Retinal pigment epithelial cell (primary cell): ENCODE data around the gene ARMH3.

ENCODE experiments used
- DNase-seq: peaks from one replicate; pipeline ENCODE4 v3.0.0-alpha.2; 2010; ENCODE audit warnings: low read depth
- H3K4me3 ChIP-seq: 2 replicates; pipeline ENCODE4 v1.5.1; 2011; ENCODE audit warnings: mild to moderate bottlenecking, low read length, control low read depth, moderate library complexity
- TF ChIP-seq, protein P1 (sequence below): conservative IDR thresholded peaks from 2 replicates; pipeline ENCODE4 v1.5.1; 2011; ENCODE audit warnings: low read depth, low read length, control low read depth, inconsistent platforms

Gene ARMH3

DNA sequence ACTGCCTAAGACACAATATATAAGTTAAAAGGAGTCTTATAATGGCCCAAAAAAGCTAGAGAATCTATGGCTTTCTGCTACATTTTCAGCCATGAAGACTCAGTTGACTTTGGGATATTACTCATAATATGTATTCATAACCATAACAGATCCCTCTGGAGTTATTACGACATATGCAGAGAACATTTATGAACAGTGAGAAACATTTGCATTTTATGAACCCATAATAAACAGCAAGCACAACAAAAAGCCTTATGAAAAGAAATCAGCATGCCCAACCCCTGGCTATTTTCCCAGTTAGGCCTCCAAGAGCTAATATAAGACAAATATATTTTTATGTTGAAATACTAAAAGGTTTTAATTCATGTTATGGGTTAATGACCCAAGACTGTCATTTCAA is 52.4 kb downstream of the ARMH3 start:
- no peak for DNase-seq
- no peak overlapping the region for H3K4me3 ChIP-seq
- TF ChIP-seq, protein P1, sequence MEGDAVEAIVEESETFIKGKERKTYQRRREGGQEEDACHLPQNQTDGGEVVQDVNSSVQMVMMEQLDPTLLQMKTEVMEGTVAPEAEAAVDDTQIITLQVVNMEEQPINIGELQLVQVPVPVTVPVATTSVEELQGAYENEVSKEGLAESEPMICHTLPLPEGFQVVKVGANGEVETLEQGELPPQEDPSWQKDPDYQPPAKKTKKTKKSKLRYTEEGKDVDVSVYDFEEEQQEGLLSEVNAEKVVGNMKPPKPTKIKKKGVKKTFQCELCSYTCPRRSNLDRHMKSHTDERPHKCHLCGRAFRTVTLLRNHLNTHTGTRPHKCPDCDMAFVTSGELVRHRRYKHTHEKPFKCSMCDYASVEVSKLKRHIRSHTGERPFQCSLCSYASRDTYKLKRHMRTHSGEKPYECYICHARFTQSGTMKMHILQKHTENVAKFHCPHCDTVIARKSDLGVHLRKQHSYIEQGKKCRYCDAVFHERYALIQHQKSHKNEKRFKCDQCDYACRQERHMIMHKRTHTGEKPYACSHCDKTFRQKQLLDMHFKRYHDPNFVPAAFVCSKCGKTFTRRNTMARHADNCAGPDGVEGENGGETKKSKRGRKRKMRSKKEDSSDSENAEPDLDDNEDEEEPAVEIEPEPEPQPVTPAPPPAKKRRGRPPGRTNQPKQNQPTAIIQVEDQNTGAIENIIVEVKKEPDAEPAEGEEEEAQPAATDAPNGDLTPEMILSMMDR: no peak

DNA sequence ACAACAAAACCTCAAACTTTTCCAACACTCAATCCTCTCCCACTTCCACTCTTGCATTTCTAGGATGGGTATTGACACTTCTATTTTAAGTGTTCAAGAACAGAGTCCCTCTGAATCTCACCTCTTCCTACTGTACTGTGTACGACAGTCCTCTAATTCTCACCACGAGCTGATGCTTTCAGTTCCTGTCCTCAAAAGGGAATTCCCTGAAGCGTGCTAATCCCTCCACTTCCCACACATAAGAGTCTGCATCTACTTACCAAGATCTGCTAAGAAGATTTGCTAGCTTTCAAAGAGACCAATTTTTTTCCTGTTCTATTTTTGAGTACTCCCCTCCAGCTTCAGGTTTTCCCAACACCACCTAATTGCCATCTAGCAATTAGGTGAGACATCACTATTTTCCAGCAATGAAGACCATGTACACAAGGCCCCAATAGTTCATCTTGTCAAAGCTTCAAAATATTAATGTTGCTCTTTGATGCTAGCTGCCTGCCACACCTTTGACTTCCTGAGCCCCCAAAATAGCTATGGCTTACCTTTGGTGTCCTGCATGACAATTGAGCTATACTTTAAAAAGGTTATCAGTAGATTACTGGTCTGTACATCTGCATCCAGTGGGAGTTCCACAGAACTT is 54.4 kb downstream of the ARMH3 start:
- H3K4me3 ChIP-seq: no peak overlapping the region
- peak; percentile 37 for DNase-seq
- TF ChIP-seq, protein P1: no peak

DNA sequence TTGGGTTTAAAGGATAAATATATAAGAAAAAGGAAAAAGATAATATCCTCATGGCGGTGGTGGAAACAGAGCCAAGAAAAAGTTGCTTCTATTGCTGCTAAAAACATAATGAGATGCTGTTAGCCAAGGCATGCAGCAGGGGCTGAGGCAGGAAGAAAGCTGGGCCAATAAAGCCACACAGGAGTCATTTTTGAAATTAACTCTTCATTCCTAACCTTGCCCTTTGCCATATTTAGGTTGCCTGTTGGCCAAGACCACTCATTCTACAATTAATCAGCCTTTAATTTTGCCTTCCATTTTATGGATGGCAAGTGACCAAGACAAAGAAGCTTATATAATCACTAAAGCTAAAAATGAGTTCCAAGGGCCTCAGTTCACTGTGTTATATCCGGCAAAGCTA is 58.2 kb downstream of the ARMH3 start:
- TF ChIP-seq, protein P1: no peak
- no peak overlapping the region for H3K4me3 ChIP-seq
- DNase-seq: no peak

DNA sequence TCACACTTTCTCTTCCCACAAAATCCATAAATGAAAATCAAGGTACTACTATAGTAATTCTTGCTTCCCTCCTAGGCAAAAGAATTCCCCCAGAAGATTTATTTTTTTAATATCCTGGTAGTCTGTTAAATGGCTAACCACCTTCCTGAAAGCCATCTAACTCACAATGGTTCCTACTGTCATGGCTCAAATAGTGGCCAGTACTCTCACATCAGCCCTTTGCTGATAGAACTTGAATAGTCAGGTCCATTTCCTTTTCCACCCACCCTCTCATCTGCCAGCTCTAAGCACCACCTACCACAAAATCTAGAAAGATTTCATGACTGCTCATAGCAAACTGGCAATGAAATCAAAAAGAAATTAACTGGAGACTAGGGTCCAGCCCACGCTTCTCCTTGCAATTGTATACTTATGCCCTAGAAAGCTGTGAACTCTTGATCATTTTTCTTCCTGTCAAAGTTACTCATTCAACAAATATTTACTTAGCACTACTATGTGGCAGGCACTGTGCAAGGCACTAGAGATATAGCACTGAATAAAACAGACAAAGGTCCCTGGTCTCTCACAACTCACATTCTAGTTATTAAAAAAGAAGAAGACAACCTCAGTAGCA is 60.4 kb downstream of the ARMH3 start:
- no peak for DNase-seq
- TF ChIP-seq, protein P1: no peak
- no peak overlapping the region for H3K4me3 ChIP-seq

DNA sequence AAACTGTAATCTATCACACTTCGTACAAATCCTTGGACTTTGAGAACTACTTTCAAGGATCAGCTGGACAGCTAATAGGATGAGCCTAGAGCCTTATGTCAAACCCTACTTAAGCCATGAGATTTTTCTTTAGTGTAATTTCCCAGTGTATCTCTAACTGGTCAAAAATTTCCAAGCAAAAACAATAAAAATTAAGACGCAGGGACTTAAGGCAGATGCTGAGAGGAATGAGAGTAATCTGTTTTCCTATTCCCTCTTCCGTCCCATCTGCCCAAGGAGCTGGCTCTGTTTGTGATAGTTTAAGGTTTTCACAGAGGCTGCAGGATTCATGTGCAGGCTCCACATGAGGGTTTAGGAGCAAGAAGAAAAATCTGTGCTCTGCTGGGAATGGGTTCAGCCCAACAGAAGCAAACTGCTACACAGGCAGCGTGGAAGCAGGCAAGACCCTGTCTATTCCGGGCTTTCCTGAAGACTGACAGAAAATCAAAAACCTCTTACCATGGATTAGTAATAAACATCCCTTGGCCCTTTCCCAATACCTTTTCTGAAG is 62.2 kb downstream of the ARMH3 start:
- DNase-seq: no peak
- H3K4me3 ChIP-seq: no peak overlapping the region
- TF ChIP-seq, protein P1: no peak

DNA sequence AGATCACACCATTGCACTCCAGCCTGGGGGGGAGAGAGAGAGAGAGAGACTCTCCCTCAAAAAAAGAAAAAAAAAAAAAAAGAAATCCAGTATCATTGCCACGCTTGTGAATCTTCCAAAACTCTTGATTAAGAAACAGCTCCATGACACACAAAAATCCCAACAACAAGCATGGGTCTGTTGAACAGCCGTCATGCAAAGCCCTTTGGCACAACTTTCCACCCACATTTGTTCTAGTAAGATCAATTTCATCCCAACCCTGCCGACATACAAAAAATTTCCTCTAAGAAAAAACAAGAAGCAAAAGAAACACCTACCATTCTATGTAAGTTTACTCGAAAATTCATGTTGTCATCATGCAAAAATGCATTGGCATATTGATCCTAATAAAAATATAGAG is 62.8 kb downstream of the ARMH3 start:
- no peak overlapping the region for H3K4me3 ChIP-seq
- TF ChIP-seq, protein P1: no peak

DNA sequence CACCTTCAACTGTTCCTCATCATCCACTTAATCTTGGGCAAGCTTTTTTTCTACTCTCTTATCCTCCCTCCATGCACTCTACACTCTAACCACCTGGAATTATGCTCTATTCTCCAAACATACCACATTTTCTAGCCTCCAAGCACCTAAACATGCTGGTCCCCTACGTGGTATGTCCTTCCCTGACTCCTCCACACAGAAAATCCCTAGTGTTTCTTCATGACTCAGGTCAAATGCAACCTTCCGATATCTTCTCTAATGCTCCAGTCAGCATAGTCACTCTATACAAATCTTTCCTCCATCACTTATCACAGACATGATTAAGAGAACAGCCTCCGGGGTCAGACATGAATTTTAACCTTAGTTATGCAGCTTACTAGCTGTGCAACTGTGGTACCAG is 68.8 kb downstream of the ARMH3 start:
- H3K4me3 ChIP-seq: no peak overlapping the region
- TF ChIP-seq, protein P1: no peak
- no peak for DNase-seq

More for the DNA sequence above, 62.8 kb downstream of the ARMH3 start:
- DNase-seq: no peak
